K562 (cell line): ENCODE data around the gene FASTK. TPM values are rescaled to one million over a fixed set of nuclear protein-coding genes. Genes with fewer than 3 reads are reported as not detected.

Source experiments
- BACH1 ChIP-seq: fragments of 200-800 bp; sonication (Bioruptor generic); IDR thresholded peaks from 2 replicates; pipeline ENCODE4 v1.6.1; 2016; ENCODE audit warnings: missing genetic modification characterization, missing compliant biosample characterization
- BRCA1 ChIP-seq, 2 experiments: fragments of 450-650 bp in 1 of 2; sonication (generic) in 1 of 2; formaldehyde crosslinking in 1 of 2; IDR thresholded peaks; 2 replicates each; pipeline versions ENCODE4 v1.5.0 to v1.6.1; 2017 to 2020; ENCODE audit warnings: mild to moderate bottlenecking in 1 of 2, missing genetic modification reagents in 1 of 2
- DPF2 ChIP-seq: fragments of 450-650 bp; IDR thresholded peaks from 2 replicates; pipeline ENCODE4 v1.6.1; 2016
- FOXK1 ChIP-seq: sonication (generic); formaldehyde crosslinking; IDR thresholded peaks from 2 replicates; pipeline ENCODE4 v1.8.0; 2022; ENCODE audit warnings: missing genetic modification reagents, mild to moderate bottlenecking, borderline replicate concordance
- HDAC3 ChIP-seq: fragments of 450-650 bp; IDR thresholded peaks from 2 replicates; pipeline ENCODE4 v1.6.1; 2018; ENCODE audit warnings: borderline replicate concordance, mild to moderate bottlenecking, moderate library complexity; ENCODE audit not compliant: partially characterized antibody
- HLTF ChIP-seq: fragments of 450-650 bp; IDR thresholded peaks from 2 replicates; pipeline ENCODE4 v1.6.1; 2016
- KHSRP ChIP-seq: fragments of 450-650 bp; IDR thresholded peaks from 2 replicates; pipeline ENCODE4 v1.6.1; 2017
- NBN ChIP-seq: fragments of 450-650 bp; IDR thresholded peaks from 2 replicates; pipeline ENCODE4 v1.6.1; 2016; ENCODE audit warnings: low read depth, mild to moderate bottlenecking
- POLR2H ChIP-seq: IDR thresholded peaks from 2 replicates; pipeline ENCODE4 v1.6.1; 2016; ENCODE audit warnings: missing genetic modification characterization, low read depth, mild to moderate bottlenecking, control low read depth, missing compliant biosample characterization, moderate library complexity
- POLR3A ChIP-seq: IDR thresholded peaks from 2 replicates; pipeline ENCODE4 v1.6.1; 2011; ENCODE audit warnings: borderline replicate concordance, mild to moderate bottlenecking, moderate library complexity; ENCODE audit not compliant: insufficient read length, insufficient read depth; ENCODE audit errors: extremely low read depth
- POLR3G ChIP-seq: IDR thresholded peaks from 2 replicates; pipeline ENCODE4 v1.6.1; 2011; ENCODE audit not compliant: insufficient read length, insufficient replicate concordance; ENCODE audit errors: extremely low read depth
- SIN3B ChIP-seq: fragments of 450-650 bp; IDR thresholded peaks from 2 replicates; pipeline ENCODE4 v1.6.1; 2017; ENCODE audit warnings: low read depth, mild to moderate bottlenecking, moderate library complexity
- SMC3 ChIP-seq: conservative IDR thresholded peaks from 2 replicates; pipeline ENCODE4 v1.6.1; 2011; ENCODE audit warnings: low read depth, low read length, improper control_type of control experiment; ENCODE audit not compliant: insufficient read depth
- SP2 ChIP-seq: IDR thresholded peaks from 2 replicates; pipeline ENCODE4 v1.6.1; 2011; ENCODE audit warnings: mild to moderate bottlenecking, low read depth, low read length, moderate library complexity; ENCODE audit not compliant: poor library complexity, severe bottlenecking; ENCODE audit errors: extremely low read depth
- ZNF12 ChIP-seq: sonication (generic); formaldehyde crosslinking; IDR thresholded peaks from 2 replicates; pipeline ENCODE4 v1.4.0; 2020; ENCODE audit warnings: mild to moderate bottlenecking, missing genetic modification reagents
- ZNF274 ChIP-seq: IDR thresholded peaks from 2 replicates; pipeline ENCODE4 v1.6.1; 2011; ENCODE audit warnings: low read depth, mild to moderate bottlenecking, low read length, moderate library complexity, borderline replicate concordance
- ZNF384 ChIP-seq: IDR thresholded peaks from 2 replicates; pipeline ENCODE4 v1.6.1; 2012; ENCODE audit warnings: low read depth, low read length, improper control_type of control experiment
- ZNF436 ChIP-seq: fragments of 250-450, 450-650 bp; sonication (Bioruptor Pico); formaldehyde crosslinking; IDR thresholded peaks from 2 replicates; pipeline ENCODE4 v1.7.0; 2020; ENCODE audit warnings: mild to moderate bottlenecking
- ZNF785 ChIP-seq: fragments of 250-450 bp; sonication (Bioruptor Pico); IDR thresholded peaks from 2 replicates; pipeline ENCODE4 v1.4.0; 2020; ENCODE audit warnings: mild to moderate bottlenecking
- polyA plus RNA-seq, 8 experiments: library from polyadenylated mRNA; depleted of rRNA in 4 of 8; stranded (reverse) in 5 of 8; unstranded in 3 of 8; fragments of >200 nt; fragmentation: Nextera tagmentation in 2 of 8; fragmentation: Illumina TruSeq in 1 of 8; extraction: Ambion mirVana in 2 of 8; extraction: Trizol in 1 of 8; gene quantifications; 2 replicates each; pipeline versions ENCODE4 v1.2.1 to v1.2.3, GENCODE V29; 2011 to 2014; ENCODE audit warnings: inconsistent platforms in 1 of 8, missing spikeins in 1 of 8
- total RNA-seq, 7 experiments: library from RNA; depleted of rRNA in 6 of 7; stranded (reverse); fragments of >200 nt in 6 of 7; fragmentation: Illumina TruSeq in 2 of 7; extraction: Trizol in 2 of 7; gene quantifications; 2 replicates each; pipeline versions ENCODE4 v1.2.1 to v1.2.3, GENCODE V29; 2011 to 2021; ENCODE audit warnings: low replicate concordance in 1 of 7
- TF ChIP-seq, protein P1 (sequence below): sonication (generic); formaldehyde crosslinking; IDR thresholded peaks from 2 replicates; pipeline ENCODE4 v1.4.0; 2020; ENCODE audit warnings: mild to moderate bottlenecking, missing genetic modification reagents
- TF ChIP-seq, protein P2 (sequence below): fragments of 250-450 bp; sonication (Bioruptor Pico); IDR thresholded peaks from 2 replicates; pipeline ENCODE4 v1.8.0; 2021; ENCODE audit warnings: borderline replicate concordance, mild to moderate bottlenecking, moderate library complexity; ENCODE audit not compliant: poor library complexity, severe bottlenecking
- TF ChIP-seq, protein P3 (sequence below), 2 experiments: fragments of 450-650 bp in 1 of 2; sonication (generic) in 1 of 2; formaldehyde crosslinking; conservative IDR thresholded peaks; 2 replicates each; pipeline versions ENCODE4 v1.4.0 to v1.8.1; 2020 to 2022; ENCODE audit warnings: mild to moderate bottlenecking in 1 of 2, missing genetic modification reagents in 1 of 2

The FASTK gene
- total and polyA plus RNA-seq, 9 of the 15 experiments (the other 6 are each of a cell fraction or from before 2014, with no cell fraction given): 0.51 to 150 (median 48.2) TPM

DNA sequence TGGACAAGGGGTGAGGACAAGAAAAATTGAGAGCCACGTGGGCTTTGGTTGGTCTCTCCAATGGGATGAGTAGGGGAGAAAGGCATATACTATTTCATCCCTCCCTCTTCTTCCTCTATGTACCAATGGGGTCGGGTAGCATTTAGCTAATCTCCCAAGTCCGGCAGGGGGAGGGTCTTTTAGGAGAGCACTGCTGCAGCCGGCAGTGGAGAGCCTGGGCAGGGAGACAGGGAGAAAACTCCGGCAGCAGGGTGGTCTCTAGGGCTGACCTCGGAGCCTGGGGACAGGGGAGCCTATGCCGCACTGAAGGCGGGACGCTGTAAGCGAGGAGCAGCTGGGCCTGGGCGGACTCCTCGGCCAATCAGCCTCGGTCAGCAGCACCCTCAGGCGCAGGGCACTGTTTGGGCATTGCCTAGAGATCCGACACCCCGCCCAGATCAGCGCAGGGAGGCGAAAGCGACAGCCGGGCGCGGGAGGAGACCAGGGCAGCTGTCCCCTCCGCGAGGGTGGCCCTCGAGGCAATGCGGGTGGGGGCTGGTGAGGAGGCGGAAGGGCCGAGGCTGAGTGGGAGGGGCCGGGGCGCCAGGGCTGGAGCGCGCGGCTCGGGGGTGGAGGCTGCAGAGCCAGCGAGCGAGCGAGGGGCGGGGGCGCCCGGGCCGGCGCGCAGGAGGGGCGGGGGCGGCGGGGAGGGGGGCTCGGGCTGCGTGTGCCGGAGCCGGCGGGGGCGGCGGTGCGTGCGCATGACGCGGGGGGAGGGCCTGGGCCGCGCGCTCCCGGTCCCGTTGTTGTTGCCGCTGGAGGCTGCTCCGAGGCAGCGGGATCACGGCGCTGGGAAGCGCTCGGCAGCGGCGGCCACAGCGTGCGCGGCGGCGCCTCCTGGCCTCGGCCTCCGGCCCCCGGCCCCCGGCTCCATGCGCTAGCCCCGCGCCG lies 5.3 kb upstream of the FASTK start, which contains the start of gene AGAP3 (continued):
- peak; percentile 82 for TF ChIP-seq DPF2
- no peak for TF ChIP-seq ZNF274
- TF ChIP-seq SP2: no peak
- TF ChIP-seq NBN: peak; percentile 76; the same call in 1 of the 2 replicates
- TF ChIP-seq HLTF: no peak; the same call in 1 of the 2 replicates
- TF ChIP-seq ZNF436 (CRISPR knock-in tag): no peak
- TF ChIP-seq POLR3G: no peak
- TF ChIP-seq KHSRP: no peak
- TF ChIP-seq HDAC3: no peak
- TF ChIP-seq ZNF785 (CRISPR knock-in tag): no peak
- TF ChIP-seq, protein P1, sequence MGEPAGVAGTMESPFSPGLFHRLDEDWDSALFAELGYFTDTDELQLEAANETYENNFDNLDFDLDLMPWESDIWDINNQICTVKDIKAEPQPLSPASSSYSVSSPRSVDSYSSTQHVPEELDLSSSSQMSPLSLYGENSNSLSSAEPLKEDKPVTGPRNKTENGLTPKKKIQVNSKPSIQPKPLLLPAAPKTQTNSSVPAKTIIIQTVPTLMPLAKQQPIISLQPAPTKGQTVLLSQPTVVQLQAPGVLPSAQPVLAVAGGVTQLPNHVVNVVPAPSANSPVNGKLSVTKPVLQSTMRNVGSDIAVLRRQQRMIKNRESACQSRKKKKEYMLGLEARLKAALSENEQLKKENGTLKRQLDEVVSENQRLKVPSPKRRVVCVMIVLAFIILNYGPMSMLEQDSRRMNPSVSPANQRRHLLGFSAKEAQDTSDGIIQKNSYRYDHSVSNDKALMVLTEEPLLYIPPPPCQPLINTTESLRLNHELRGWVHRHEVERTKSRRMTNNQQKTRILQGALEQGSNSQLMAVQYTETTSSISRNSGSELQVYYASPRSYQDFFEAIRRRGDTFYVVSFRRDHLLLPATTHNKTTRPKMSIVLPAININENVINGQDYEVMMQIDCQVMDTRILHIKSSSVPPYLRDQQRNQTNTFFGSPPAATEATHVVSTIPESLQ (CRISPR knock-in tag): no peak
- no peak for TF ChIP-seq ZNF12
- TF ChIP-seq FOXK1: 0 out of 2 replicates have a peak, but pooled peaks have one; percentile 17
- no peak for TF ChIP-seq BACH1 (tag)
- TF ChIP-seq POLR3A: no peak
- TF ChIP-seq POLR2H (tag): no peak
- no peak for TF ChIP-seq SMC3
- TF ChIP-seq, protein P2, sequence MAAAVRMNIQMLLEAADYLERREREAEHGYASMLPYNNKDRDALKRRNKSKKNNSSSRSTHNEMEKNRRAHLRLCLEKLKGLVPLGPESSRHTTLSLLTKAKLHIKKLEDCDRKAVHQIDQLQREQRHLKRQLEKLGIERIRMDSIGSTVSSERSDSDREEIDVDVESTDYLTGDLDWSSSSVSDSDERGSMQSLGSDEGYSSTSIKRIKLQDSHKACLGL (CRISPR knock-in tag): no peak
- no peak for TF ChIP-seq BRCA1 (IDR thresholded peaks at IDR 0.05)
- no peak for TF ChIP-seq BRCA1 (CRISPR knock-in tag; IDR thresholded peaks at IDR 0.05)
- TF ChIP-seq ZNF384: no peak
- TF ChIP-seq, protein P3, sequence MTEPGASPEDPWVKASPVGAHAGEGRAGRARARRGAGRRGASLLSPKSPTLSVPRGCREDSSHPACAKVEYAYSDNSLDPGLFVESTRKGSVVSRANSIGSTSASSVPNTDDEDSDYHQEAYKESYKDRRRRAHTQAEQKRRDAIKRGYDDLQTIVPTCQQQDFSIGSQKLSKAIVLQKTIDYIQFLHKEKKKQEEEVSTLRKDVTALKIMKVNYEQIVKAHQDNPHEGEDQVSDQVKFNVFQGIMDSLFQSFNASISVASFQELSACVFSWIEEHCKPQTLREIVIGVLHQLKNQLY (CRISPR knock-in tag; conservative IDR thresholded peaks at IDR 0.05): no peak
- no peak for TF ChIP-seq SIN3B
